HG03045 (cell line): ENCODE data around the gene UBE2F.
"Not testable (repeated sequence)": the region's sequence is repeated elsewhere in the genome, so short reads cannot be mapped to it uniquely, and the experiment has no call there.

ENCODE experiments used
- ATAC-seq: cut with Tn5 transposase; IDR thresholded peaks from one replicate; pipeline ENCODE4 v1.9.1; 2021; ENCODE audit warnings: mild to moderate bottlenecking, moderate library complexity; ENCODE audit not compliant: unreplicated experiment

Gene UBE2F

GRCh38 chr2:238042090-238042489 is 75.3 kb downstream of the UBE2F start:
- ATAC-seq: no peak

- no peak for ATAC-seq
These were observed 76.2 kb downstream of the UBE2F start for GRCh38 chr2:238042849-238043584.

GRCh38 chr2:238043851-238044250 is 77.0 kb downstream of the UBE2F start:
- ATAC-seq: no peak

DNA sequence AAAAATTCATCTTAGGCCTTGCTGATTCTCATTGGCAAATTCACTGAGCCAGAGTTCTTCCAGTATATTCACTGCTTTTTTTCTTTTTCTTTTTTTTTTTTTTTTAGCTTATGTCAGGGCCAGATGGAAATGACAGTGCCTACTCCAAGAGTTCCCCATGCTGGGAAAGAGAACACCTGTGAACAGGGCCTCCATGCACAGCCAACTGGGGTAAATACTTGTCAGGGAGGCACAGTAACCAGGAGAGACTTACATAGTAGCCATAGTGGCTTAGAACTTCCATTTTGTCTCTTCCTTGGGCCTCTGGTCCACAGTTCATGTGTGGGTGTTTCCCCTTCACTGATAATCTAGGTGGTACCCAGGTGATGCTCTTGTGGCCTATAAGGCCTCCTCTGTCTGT is 78.8 kb downstream of the UBE2F start:
- ATAC-seq: no peak

DNA sequence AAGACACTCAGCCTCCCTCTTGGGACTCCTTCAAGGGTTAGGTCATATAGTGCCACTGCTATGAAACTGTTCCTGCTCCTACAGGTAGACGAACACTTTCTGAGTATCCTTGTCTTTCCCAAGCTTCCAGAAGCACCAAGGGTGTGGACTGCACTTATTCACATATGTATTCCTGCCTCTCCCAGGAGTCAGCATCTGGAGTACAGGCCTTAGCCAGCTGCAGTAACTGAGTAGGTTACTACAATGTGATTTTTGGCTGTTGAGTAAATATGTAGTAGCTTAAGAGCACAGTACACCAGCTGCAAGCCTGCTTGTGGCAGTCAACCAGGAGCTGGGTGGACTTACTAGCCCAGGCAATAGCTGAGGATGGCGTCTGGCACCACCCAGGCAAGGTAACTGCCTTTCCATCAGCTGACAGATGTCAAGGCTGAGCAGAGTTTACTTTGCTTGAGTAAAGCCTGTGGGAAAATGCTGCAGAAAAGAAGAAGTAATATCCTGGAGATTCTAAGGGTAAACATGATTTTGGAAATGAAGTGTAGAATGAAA is 80.0 kb downstream of the UBE2F start:
- ATAC-seq: no peak

- ATAC-seq: no peak
These were observed 86.5 kb downstream of the UBE2F start for GRCh38 chr2:238053191-238053776.

DNA sequence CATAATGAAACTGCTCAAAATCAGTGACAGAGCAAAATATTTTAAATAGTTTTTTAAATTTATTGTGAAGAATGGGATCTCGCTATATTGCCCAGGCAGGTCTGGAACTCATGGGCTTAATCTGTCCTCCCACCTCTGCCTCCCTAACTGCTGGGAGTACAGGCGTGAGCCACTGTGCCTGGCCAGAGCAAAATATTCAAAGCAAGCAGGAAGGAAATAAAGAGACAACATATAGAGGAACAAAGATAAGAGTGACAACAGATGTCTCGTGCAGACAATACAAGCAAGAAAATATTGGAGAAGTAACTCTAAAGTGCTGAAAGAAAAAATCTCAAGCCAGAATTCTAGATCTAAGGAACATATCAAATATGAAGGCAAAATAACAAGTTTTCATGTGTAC is 89.0 kb downstream of the UBE2F start:
- ATAC-seq: no peak

DNA sequence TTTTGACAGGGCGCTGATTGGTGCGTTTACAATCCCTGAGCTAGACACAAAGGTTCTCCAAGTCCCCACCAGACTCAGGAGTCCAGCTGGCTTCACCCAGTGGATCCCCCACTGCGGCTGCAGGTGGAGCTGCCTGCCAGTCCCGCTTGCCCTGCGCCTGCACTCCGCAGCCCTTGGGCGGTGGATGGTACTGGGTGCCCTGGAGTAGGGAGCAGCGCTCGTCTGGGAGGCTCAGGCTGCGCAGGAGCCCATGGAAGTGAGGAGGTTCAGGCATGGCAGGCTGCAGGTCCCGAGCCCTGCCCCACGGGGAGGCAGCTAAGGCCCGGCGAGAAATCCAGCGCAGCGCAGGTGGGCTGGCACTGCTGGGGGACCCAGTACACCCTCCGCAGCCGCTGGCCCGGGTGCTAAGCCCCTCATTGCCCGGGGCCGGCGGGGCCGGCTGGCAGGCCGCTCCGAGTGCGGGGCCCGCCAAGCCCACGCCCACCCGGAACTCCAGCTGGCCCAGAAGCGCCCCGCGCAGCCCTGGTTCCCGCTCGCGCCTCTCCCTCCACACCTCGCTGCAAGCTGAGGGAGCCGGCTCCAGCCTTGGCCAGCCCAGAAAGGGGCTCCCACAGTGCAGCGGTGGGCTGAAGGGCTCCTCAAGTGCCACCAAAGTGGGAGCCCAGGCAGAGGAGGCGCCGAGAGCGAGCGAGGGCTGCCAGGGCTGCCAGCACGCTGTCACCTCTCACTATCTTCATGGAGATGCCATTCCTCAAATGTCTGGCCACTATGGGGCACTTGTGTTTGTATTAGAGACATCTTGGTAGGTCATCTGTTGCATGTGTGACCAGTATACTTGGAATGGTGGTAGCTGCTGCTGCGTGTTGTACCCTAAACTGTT is 91.1 kb downstream of the UBE2F start:
- ATAC-seq: not testable (repeated sequence)

DNA sequence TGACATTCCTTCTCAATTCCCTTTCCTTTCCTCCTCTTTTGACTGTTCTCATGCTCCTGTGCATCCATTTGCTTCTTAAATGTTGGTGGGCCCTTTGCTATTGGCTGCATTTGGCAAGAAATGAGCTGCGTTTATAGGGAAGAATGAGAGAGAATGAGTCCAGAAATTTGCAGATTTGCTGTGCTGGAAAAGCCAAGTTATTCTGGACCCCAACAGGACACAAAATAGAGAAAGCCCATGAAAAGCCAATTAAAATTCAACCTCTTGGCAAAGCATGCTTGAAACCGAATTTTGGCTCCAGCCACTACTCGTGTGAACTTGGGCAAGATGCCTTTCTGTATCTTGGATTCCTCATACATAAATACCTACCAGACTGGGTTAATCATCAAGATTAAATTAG is 92.7 kb downstream of the UBE2F start:
- ATAC-seq: no peak

DNA sequence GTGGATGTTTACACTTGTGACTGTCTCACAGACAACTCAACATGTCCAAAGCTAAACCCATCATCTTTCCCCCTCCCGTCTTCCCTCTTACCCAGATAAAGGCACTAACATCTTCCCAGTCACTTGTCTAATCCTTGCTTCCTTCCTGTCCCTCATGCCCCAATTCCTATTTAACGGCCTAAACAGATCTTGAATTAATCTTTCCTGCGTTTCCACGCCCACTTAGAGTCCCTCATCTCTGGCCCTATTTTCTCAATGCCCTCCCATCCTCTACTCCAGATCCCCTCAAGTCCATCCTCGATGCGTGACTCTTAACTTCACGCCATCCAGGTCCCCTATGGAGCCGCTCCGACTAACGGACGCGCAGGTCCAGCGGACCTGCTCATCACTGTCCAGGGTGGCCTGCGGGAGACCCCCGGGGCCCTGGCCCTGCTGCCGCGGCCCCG is 93.3 kb downstream of the UBE2F start:
- ATAC-seq: no peak

- ATAC-seq: peak; percentile 97
These were observed 93.9 kb downstream of the UBE2F start, which contains the start of gene SCLY for GRCh38 chr2:238060542-238061314. SCLY (plus strand) TSS chr2:238061001; CDS start chr2:238061055, 54 bp downstream.

- peak; percentile 9 for ATAC-seq
These were observed 94.7 kb downstream of the UBE2F start for GRCh38 chr2:238061315-238062202.

- ATAC-seq: no peak
These were observed 96.8 kb downstream of the UBE2F start for GRCh38 chr2:238063414-238064189.

DNA sequence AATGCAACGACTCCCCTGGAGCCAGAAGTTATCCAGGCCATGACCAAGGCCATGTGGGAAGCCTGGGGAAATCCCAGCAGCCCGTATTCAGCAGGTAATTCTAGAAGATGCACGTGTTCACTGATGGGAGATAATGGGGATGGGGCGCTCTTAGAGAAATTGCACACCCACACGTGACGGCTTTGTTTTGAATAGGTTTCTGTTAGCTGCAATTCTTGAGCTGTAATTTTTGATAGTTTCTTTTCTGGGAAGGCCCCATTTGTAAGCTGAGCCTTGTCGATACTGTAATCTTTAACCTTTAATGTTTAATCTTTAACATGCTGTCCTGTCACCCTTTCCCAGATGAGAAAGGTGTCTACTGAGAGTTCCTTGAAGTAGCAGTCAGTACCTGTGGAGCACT is 97.6 kb downstream of the UBE2F start:
- no peak for ATAC-seq

GRCh38 chr2:238065071-238065846 is 98.4 kb downstream of the UBE2F start:
- ATAC-seq: no peak

- no peak for ATAC-seq
These were observed 99.4 kb downstream of the UBE2F start for GRCh38 chr2:238066218-238066617.

DNA sequence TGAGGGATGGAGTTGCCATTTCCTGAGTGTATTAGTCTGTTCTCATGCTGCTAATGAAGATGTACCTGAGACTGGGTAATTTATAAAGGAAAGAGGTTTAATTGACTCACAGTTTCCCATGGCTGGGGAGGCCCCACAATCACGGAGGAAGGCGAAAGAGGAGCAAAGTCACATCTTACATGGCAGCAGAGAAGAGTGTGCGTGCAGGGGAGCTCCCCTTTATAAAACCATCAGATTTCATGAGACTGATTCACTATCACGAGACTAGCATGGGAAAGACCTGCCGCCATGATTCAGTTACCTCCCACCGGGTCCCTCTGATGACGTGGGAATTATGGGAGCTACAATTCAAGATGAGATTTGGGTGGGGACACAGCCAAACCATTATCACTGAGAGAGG is 99.9 kb downstream of the UBE2F start:
- ATAC-seq: not testable (repeated sequence)

- no peak for ATAC-seq
These were observed 101.1 kb downstream of the UBE2F start for GRCh38 chr2:238067939-238068338.
